Sigmoid colon (tissue), 7 donors: ENCODE results near the gene ANKLE2. TPM values are rescaled to one million over a fixed set of nuclear protein-coding genes. Genes with fewer than 3 reads are reported as not detected.

ENCODE experiments used
- DNase-seq: peaks from one replicate; pipeline ENCODE4 v3.0.0-alpha.2; 2019
- H3K27ac ChIP-seq, 4 donors: fragments of 200-600 bp; sonication (generic); one replicate each; pipeline ENCODE4 v1.5.1; 2016 to 2019; ENCODE audit warnings: mild to moderate bottlenecking in 1 of 4
- H3K27me3 ChIP-seq, 3 donors: fragments of 200-600 bp; sonication (generic); one replicate each; pipeline ENCODE4 v1.5.1; 2019; ENCODE audit warnings: mild to moderate bottlenecking in 1 of 3
- H3K36me3 ChIP-seq, 4 donors: fragments of 200-600 bp; sonication (generic); one replicate each; pipeline ENCODE4 v1.5.1; 2016 to 2019
- H3K4me1 ChIP-seq, 4 donors: fragments of 200-600 bp; sonication (generic); one replicate each; pipeline ENCODE4 v1.5.1; 2017 to 2019
- H3K4me3 ChIP-seq, 4 donors: fragments of 200-600 bp; sonication (generic); one replicate each; pipeline ENCODE4 v1.5.1; 2017 to 2019; ENCODE audit warnings: mild to moderate bottlenecking in 2 of 4, moderate library complexity in 1 of 4
- H3K9me3 ChIP-seq, 4 donors: fragments of 200-600 bp in 3 of 4; sonication (generic) in 3 of 4; one replicate each; pipeline versions ENCODE4 v1.5.1 to v1.6.1; 2013 to 2019
- CTCF ChIP-seq, 4 experiments: fragments of 450-650 bp in 3 of 4; fragments of 200-600 bp in 1 of 4; IDR thresholded peaks; one replicate each; pipeline ENCODE4 v1.5.1; 2016 to 2019; ENCODE audit warnings: antibody characterized with exemption in 4 of 4, mild to moderate bottlenecking in 3 of 4, moderate library complexity in 2 of 4
- EP300 ChIP-seq, 4 donors: sonication (generic); formaldehyde crosslinking; IDR thresholded peaks; one replicate each; pipeline ENCODE4 v1.6.1; 2017; ENCODE audit warnings: antibody characterized with exemption in 4 of 4
- POLR2A ChIP-seq, 2 donors: fragments of 450-650 bp; IDR thresholded peaks; one replicate each; pipeline ENCODE4 v1.6.1; 2016; ENCODE audit warnings: antibody characterized with exemption in 2 of 2, mild to moderate bottlenecking in 2 of 2, moderate library complexity in 2 of 2
- POLR2AphosphoS5 ChIP-seq, 4 donors: sonication (generic); formaldehyde crosslinking; IDR thresholded peaks; one replicate each; pipeline ENCODE4 v1.6.1; 2017; ENCODE audit warnings: antibody characterized with exemption in 4 of 4
- WGBS, 2 donors: extraction: QIAGEN DNeasy Blood & Tissue Kit; methylation state at CpG; one replicate each; pipeline ENCODE4 v1.1.7; 2013; 5-methylcytosine and 5-hydroxymethylcytosine counted together
- intact Hi-C: fragments of 100-400 bp; cut with DNase I; formaldehyde crosslinking; loops from one replicate; pipeline ENCODE4 v1.15.1; 2023
- polyA plus RNA-seq, 3 donors: library from polyadenylated mRNA; stranded (reverse); fragments of 200-250 nt; gene quantifications; one replicate each; pipeline ENCODE4 v1.2.3, GENCODE V29; 2013
- total RNA-seq, 4 donors: library from RNA; depleted of rRNA; stranded (reverse); fragments of >200 nt; gene quantifications; one replicate each; pipeline ENCODE4 v1.1.0, GENCODE V29; 2016
- donor health status: healthy with polysubstance abuse.
- donor health status: Bipolar disorder and iron deficiency.
- donor health status: healthy.

The ANKLE2 gene
- total and polyA plus RNA-seq, 7 donors, result 7.2 to 58.4 (median 35.9) TPM

DNA sequence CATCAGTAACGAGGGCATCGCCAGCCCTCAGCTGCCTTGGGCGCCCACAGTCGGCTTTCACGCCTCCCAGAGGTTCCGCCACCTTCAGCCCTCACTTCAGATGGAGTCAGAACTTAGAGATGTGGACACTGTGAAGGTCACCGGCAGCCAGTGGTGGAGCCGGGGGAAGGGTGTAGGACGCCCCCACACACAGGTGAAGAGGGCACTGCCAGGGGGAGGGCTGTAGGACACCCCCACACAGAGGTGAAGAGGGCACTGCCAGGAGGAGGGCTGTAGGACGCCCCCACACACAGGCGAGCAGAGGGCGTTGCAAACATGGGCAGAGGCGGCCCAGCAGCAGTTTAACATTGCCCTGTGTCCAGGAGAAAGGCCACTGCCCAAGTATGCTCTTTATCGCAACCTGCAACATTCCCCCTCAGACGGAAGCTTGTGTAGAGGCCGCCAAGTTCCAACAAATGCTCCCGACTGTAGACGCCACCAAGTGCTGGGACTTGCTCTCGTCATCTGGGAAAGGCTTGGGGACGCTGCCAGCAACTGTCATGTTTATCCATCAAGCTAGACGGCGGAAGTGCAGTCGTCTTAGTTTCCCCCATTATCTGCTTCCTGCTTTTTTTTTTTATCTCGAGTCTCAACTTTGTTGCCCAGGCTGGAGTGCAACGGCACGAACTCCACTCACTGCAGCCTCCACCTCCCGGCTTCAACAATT is 4.9 kb upstream of the ANKLE2 start:
- Histone ChIP-seq H3K27me3 (no peaks in the 10 kb centered on the region), H3K27ac (peak overlapping the region in 1 of 4 donors; percentile 25), H3K9me3 (no peaks in the 10 kb centered on the region), H3K36me3 (peaks cover 0 to 22% (median 4%) of the 10 kb centered on the region in 4 donors), H3K4me3 (no peak overlapping the region), H3K4me1 (peaks cover 0 to 20% (median 15%) of the 10 kb centered on the region in 4 donors)
- WGBS, 2 donors, result 56 to 65% methylated on average over 27 of the region's 27 CpGs
- intact Hi-C loops, result no loop called here
- TF ChIP-seq POLR2AphosphoS5 (IDR thresholded peaks at IDR 0.05) (no peak), EP300 (IDR thresholded peaks at IDR 0.05) (no peak), CTCF (IDR thresholded peaks at IDR 0.05) (no peak), POLR2A (IDR thresholded peaks at IDR 0.05) (no peak)
- no peak for DNase-seq

DNA sequence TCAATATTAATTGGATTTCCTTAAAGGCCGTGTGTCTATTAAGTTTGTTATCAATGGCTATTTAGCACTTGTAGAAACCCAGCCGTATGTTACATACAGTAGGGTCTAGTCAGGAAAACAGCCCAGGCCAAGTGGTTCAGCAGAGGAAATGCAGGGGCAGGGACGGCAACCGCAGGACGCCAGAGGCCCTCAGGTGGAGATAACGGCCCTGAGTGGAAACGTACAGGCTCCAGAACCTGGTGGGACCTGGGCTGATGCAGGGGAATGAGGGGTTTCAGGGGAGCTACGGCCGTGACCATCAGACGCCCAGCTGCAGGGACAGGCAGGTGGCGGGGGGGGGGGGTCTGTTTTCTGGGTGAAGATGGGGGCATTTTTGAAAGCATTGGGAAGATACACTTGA is 3.7 kb upstream of the ANKLE2 start:
- TF ChIP-seq EP300 (IDR thresholded peaks at IDR 0.05) (no peak), CTCF (IDR thresholded peaks at IDR 0.05) (no peak), POLR2AphosphoS5 (IDR thresholded peaks at IDR 0.05) (no peak), POLR2A (IDR thresholded peaks at IDR 0.05) (no peak)
- intact Hi-C loops, result no loop called here
- peaks cover 0 to 10% (median 0%) of the 10 kb centered on the region in 4 donors for H3K36me3 ChIP-seq
- H3K27ac ChIP-seq, result no peak overlapping the region
- H3K4me1 ChIP-seq, result peaks cover 0 to 27% (median 21%) of the 10 kb centered on the region in 4 donors
- DNase-seq, result no peak
- no peaks in the 10 kb centered on the region for H3K27me3 ChIP-seq
- H3K4me3 ChIP-seq, result no peak overlapping the region
- 56 to 77% methylated on average over 11 of the region's 11 CpGs for WGBS, 2 donors
- no peaks in the 10 kb centered on the region for H3K9me3 ChIP-seq

DNA sequence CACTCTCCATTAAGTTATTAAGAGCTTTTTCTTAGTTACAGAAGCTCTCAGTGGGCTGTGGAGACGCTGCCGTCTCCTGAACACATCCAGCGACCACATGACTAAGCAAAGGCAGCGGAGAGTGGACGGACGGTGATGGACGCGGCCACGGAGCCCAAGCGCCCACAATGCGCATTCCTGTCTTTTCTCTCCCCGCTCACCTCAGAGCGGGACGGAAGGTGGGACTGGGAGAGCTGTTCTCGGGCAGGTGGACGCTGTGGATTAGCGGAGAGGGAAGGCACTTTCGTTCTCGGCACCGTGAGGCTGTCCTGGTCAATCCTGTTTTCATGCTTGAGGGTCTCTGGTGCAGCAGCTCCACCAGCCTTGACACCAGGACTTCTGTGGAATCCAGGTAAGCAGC is 2.6 kb upstream of the ANKLE2 start:
- intact Hi-C loops, result loop anchor here (5.0 kb wide), 2 partner anchors 63 to 143 kb away; partner anchors contain the start of gene GOLGA3
- no peaks in the 10 kb centered on the region for H3K36me3 ChIP-seq
- no peak for TF ChIP-seq CTCF (IDR thresholded peaks at IDR 0.05)
- no peak for TF ChIP-seq EP300 (IDR thresholded peaks at IDR 0.05)
- no peak for TF ChIP-seq POLR2A (IDR thresholded peaks at IDR 0.05)
- TF ChIP-seq POLR2AphosphoS5 (IDR thresholded peaks at IDR 0.05), result no peak
- no peak overlapping the region for H3K4me3 ChIP-seq
- H3K27ac ChIP-seq, result no peak overlapping the region
- peaks cover 0 to 35% (median 32%) of the 10 kb centered on the region in 4 donors for H3K4me1 ChIP-seq
- H3K27me3 ChIP-seq, result no peaks in the 10 kb centered on the region
- DNase-seq, result no peak
- no peaks in the 10 kb centered on the region for H3K9me3 ChIP-seq
- 92 to 96% methylated on average over 20 of the region's 20 CpGs for WGBS, 2 donors

DNA sequence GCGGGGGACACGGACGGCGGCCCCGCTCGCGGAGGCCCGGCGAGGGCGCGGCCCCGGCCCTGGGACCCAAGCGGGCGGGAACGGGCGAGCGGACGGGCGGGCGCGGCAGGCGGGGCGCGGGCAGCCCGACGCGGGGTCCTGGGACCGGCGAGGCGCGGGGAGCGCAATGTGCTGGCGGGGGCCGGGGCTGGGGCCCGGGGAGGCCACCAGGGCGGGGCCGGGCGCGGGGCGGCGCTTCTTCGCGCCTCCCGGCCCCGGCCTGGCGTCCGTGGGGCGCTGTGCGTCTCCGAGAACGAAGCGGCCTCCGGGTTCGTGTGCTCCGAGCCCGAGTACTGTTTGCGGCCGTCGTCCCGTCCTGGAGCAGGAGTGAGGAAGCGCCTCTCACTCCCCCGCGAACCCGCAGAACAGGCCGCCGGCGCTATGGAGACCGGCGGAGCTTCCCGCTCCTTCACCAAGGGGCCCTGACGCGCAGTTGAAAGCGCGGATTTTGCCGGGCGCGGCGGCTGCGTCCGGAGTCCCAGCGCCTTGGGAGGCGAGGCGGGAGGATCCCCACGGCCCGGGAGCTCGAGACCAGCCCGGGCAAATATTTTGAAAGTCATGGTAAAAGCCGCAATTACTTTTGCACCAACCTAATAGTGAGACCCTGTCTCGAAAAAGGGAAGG is 420 bp upstream of the ANKLE2 start:
- intact Hi-C loops, result loop anchor here (5.0 kb wide), 2 partner anchors 65 to 145 kb away; partner anchors contain the start of gene GOLGA3
- Histone ChIP-seq H3K27me3 (no peaks in the 10 kb centered on the region), H3K4me1 (peaks cover 0 to 30% (median 27%) of the 10 kb centered on the region in 4 donors), H3K9me3 (no peaks in the 10 kb centered on the region), H3K27ac (peak overlapping the region; percentile 90 to 99 (median 94)), H3K36me3 (peaks cover 0 to 18% (median 0%) of the 10 kb centered on the region in 4 donors), H3K4me3 (peak overlapping the region; percentile 48 to 80 (median 64))
- WGBS, 2 donors, result 1% methylated on average over 89 of the region's 89 CpGs
- peak; percentile 91 for DNase-seq
- no peak for TF ChIP-seq EP300 (IDR thresholded peaks at IDR 0.05)
- TF ChIP-seq POLR2AphosphoS5 (IDR thresholded peaks at IDR 0.05), result peak; percentile 47 to 83 (median 78)
- peak; percentile 36 to 63 for TF ChIP-seq POLR2A (IDR thresholded peaks at IDR 0.05)
- no peak for TF ChIP-seq CTCF (IDR thresholded peaks at IDR 0.05)
